CD14-positive monocyte (primary cell): ENCODE data around the gene SLC35A3. TPM values are rescaled to one million over a fixed set of nuclear protein-coding genes. Genes with fewer than 3 reads are reported as not detected.

Experiments used
- DNase-seq, 3 donors: peaks; one replicate each; pipeline ENCODE4 v3.0.0-alpha.2; 2011 to 2022
- H2AFZ ChIP-seq: 2 replicates; pipeline ENCODE4 v1.6.0; 2012; ENCODE audit warnings: mild to moderate bottlenecking, low read depth, low read length, inconsistent platforms; ENCODE audit not compliant: insufficient read depth, poor library complexity, severe bottlenecking
- H3K27ac ChIP-seq, 2 donors: 1 replicate in 1 of 2; 2 replicates in 1 of 2; pipeline ENCODE4 v1.5.1; 2012 to 2013; ENCODE audit warnings: low read length in 2 of 2, control low read depth in 1 of 2, inconsistent platforms in 1 of 2, low read depth in 1 of 2, mild to moderate bottlenecking in 1 of 2
- H3K27me3 ChIP-seq, 2 donors: one replicate each; pipeline versions ENCODE4 v1.6.0 to v1.6.1; 2011 to 2013; ENCODE audit warnings: low read length in 2 of 2; ENCODE audit not compliant: control insufficient read depth in 2 of 2, insufficient read depth in 2 of 2
- H3K36me3 ChIP-seq, 2 donors: replicated peaks in 1 of 2; 1 replicate in 1 of 2; 2 replicates in 1 of 2; pipeline versions ENCODE4 v1.5.1 to v1.6.1; 2012 to 2013; ENCODE audit warnings: low read length in 2 of 2, control low read depth in 1 of 2, inconsistent platforms in 1 of 2, mild to moderate bottlenecking in 1 of 2; ENCODE audit not compliant: insufficient read depth in 2 of 2, control insufficient read depth in 1 of 2
- H3K4me1 ChIP-seq, 2 donors: 1 replicate in 1 of 2; 2 replicates in 1 of 2; pipeline versions ENCODE4 v1.5.1 to v1.6.1; 2012 to 2013; ENCODE audit warnings: low read length in 2 of 2, control low read depth in 1 of 2, inconsistent platforms in 1 of 2, mild to moderate bottlenecking in 1 of 2, moderate library complexity in 1 of 2; ENCODE audit not compliant: insufficient read depth in 2 of 2, control insufficient read depth in 1 of 2
- H3K4me2 ChIP-seq: replicated peaks from 2 replicates; pipeline ENCODE3; 2012; ENCODE audit warnings: low read length, moderate library complexity, mild to moderate bottlenecking; ENCODE audit not compliant: poor library complexity, severe bottlenecking; ENCODE audit errors: extremely low read depth
- H3K4me3 ChIP-seq, 3 experiments: fragments of 200-600 bp in 1 of 3; sonication (generic) in 1 of 3; replicated peaks in 1 of 3; 1 replicate in 2 of 3; 2 replicates in 1 of 3; pipeline ENCODE4 v1.5.1; 2011 to 2013; ENCODE audit warnings: low read length in 3 of 3, mild to moderate bottlenecking in 3 of 3, control low read depth in 2 of 3, low read depth in 2 of 3, inconsistent platforms in 1 of 3, moderate library complexity in 1 of 3
- H3K79me2 ChIP-seq: 2 replicates; pipeline ENCODE4 v1.6.0; 2012; ENCODE audit warnings: mild to moderate bottlenecking, control low read depth, inconsistent platforms, low read length, moderate library complexity; ENCODE audit not compliant: insufficient read depth
- H3K9ac ChIP-seq: 2 replicates; pipeline ENCODE4 v1.6.0; 2017; ENCODE audit warnings: low read length, mild to moderate bottlenecking; ENCODE audit not compliant: insufficient read depth, poor library complexity, severe bottlenecking
- H3K9me3 ChIP-seq, 2 donors: replicated peaks in 1 of 2; 1 replicate in 1 of 2; 2 replicates in 1 of 2; pipeline versions ENCODE4 v1.5.1 to v1.6.1; 2012 to 2013; ENCODE audit warnings: low read length in 2 of 2, control low read depth in 1 of 2; ENCODE audit not compliant: control insufficient read depth in 1 of 2, insufficient read depth in 1 of 2
- H4K20me1 ChIP-seq: 2 replicates; pipeline ENCODE4 v1.6.0; 2012; ENCODE audit warnings: mild to moderate bottlenecking, low read length, control low read depth, moderate library complexity; ENCODE audit not compliant: insufficient read depth
- H3K27ac Mint-ChIP-seq, 7 donors: one replicate each; pipeline ENCODE4 v1.8.0; 2020; ENCODE audit warnings: mild to moderate bottlenecking in 7 of 7, mixed read lengths in 7 of 7, moderate library complexity in 6 of 7, inconsistent platforms in 2 of 7
- H3K27me3 Mint-ChIP-seq, 3 donors: one replicate each; pipeline ENCODE4 v1.8.0; 2021 to 2022; ENCODE audit warnings: low read depth in 3 of 3, mild to moderate bottlenecking in 3 of 3, mixed read lengths in 3 of 3, moderate library complexity in 3 of 3, inconsistent platforms in 1 of 3
- H3K36me3 Mint-ChIP-seq, 2 donors: one replicate each; pipeline ENCODE4 v1.8.0; 2020; ENCODE audit warnings: mixed read lengths in 2 of 2, inconsistent platforms in 1 of 2, mild to moderate bottlenecking in 1 of 2
- H3K4me1 Mint-ChIP-seq: one replicate; pipeline ENCODE4 v1.8.0; 2020; ENCODE audit warnings: mild to moderate bottlenecking, mixed read lengths
- H3K4me3 Mint-ChIP-seq, 2 donors: one replicate each; pipeline ENCODE4 v1.8.0; 2020; ENCODE audit warnings: mild to moderate bottlenecking in 2 of 2, mixed read lengths in 2 of 2, moderate library complexity in 1 of 2
- H3K9me3 Mint-ChIP-seq, 7 donors: one replicate each; pipeline ENCODE4 v1.8.0; 2020 to 2022; ENCODE audit warnings: mixed read lengths in 7 of 7, mild to moderate bottlenecking in 6 of 7, moderate library complexity in 6 of 7, inconsistent platforms in 2 of 7
- CTCF ChIP-seq: fragments of 200-600 bp; IDR thresholded peaks from one replicate; pipeline ENCODE4 v1.8.0; 2022; ENCODE audit warnings: antibody characterized with exemption, mild to moderate bottlenecking
- WGBS: methylation state at CpG from one replicate; pipeline ENCODE4 v1.1.5; 2013; ENCODE audit warnings: missing lambda C conversion rate; ENCODE audit not compliant: insufficient coverage; 5-methylcytosine and 5-hydroxymethylcytosine counted together
- intact Hi-C, 2 donors: fragments of 100-400 bp; cut with micrococcal nuclease; formaldehyde crosslinking; loops; one replicate each; pipeline versions ENCODE4 v1.15.0 to v1.15.1; 2023
- polyA plus RNA-seq, 3 donors: library from polyadenylated mRNA; depleted of rRNA in 1 of 3; unstranded in 2 of 3; stranded (reverse) in 1 of 3; fragments of 300-500 nt in 2 of 3; fragments of >200 nt in 1 of 3; fragmentation: Illumina TruSeq in 2 of 3; gene quantifications; 1 replicate in 2 of 3; 2 replicates in 1 of 3; pipeline ENCODE4 v1.2.3, GENCODE V29; 2012 to 2021

Gene SLC35A3
- polyA plus RNA-seq, 3 donors, result 10.1 to 14.3 (median 13.0) TPM

GRCh38 chr1:100028765-100029164, 59.0 kb downstream of the SLC35A3 start:
- no peaks in the 10 kb centered on the region for H3K9me3 ChIP-seq
- no peaks in the 10 kb centered on the region for H3K79me2 ChIP-seq
- H2AFZ ChIP-seq, result no peak overlapping the region
- intact Hi-C loops, result no loop called here
- no peak for DNase-seq
- H3K27ac ChIP-seq, result no peak overlapping the region
- H3K4me3 Mint-ChIP-seq, result no peak overlapping the region
- no CpG with 5 or more reads among the region's 2 CpGs for WGBS
- no peak overlapping the region for H3K4me3 ChIP-seq
- H3K36me3 ChIP-seq, result peaks cover 0 to 5% of the 10 kb centered on the region in 2 donors
- H4K20me1 ChIP-seq, result no peaks in the 10 kb centered on the region
- no peak overlapping the region for H3K4me2 ChIP-seq
- H3K9me3 Mint-ChIP-seq, result no peaks in the 10 kb centered on the region
- H3K36me3 Mint-ChIP-seq, result peaks cover 5 to 9% of the 10 kb centered on the region in 2 donors
- no peak overlapping the region for H3K27ac Mint-ChIP-seq
- H3K27me3 ChIP-seq, result no peaks in the 10 kb centered on the region
- no peak for TF ChIP-seq CTCF
- H3K4me1 ChIP-seq, result no peaks in the 10 kb centered on the region
- no peak overlapping the region for H3K9ac ChIP-seq
- H3K27me3 Mint-ChIP-seq, result peaks cover 0 to 2% (median 0%) of the 10 kb centered on the region in 3 donors
- no peaks in the 10 kb centered on the region for H3K4me1 Mint-ChIP-seq

- Mint-ChIP-seq H3K27ac (no peak overlapping the region), H3K4me3 (no peak overlapping the region), H3K27me3 (peaks cover 0 to 4% (median 0%) of the 10 kb centered on the region in 3 donors), H3K9me3 (peaks cover 0 to 3% (median 0%) of the 10 kb centered on the region in 7 donors), H3K4me1 (peaks cover 11% of the 10 kb centered on the region), H3K36me3 (no peaks in the 10 kb centered on the region)
- H4K20me1 ChIP-seq, result no peaks in the 10 kb centered on the region
- H3K27ac ChIP-seq, result no peak overlapping the region
- peaks cover 14% of the 10 kb centered on the region in 2 donors for H3K4me1 ChIP-seq
- H2AFZ ChIP-seq, result no peak overlapping the region
- H3K9me3 ChIP-seq, result no peaks in the 10 kb centered on the region
- H3K4me3 ChIP-seq, result no peak overlapping the region
- intact Hi-C loops, result loop anchor here in 1 of 2 donors (10.0 kb wide), 1 partner anchor 860 kb away; the partner anchor contains the start of genes EXTL2 and SLC30A7
- H3K9ac ChIP-seq, result no peak overlapping the region
- H3K36me3 ChIP-seq, result no peaks in the 10 kb centered on the region
- peaks cover 15% of the 10 kb centered on the region for H3K79me2 ChIP-seq
- DNase-seq, result no peak
- no peaks in the 10 kb centered on the region for H3K27me3 ChIP-seq
- no peak overlapping the region for H3K4me2 ChIP-seq
- TF ChIP-seq CTCF, result no peak
Observed at GRCh38 chr1:100034470-100034869, 64.7 kb downstream of the SLC35A3 start.
